A549 (cell line): ENCODE data around the gene FAM221B. TPM values are rescaled to one million over a fixed set of nuclear protein-coding genes. Genes with fewer than 3 reads are reported as not detected.

Source experiments
- ATAC-seq, 2 experiments: fragments of 200-7000 bp in 1 of 2; fragments of >200 bp in 1 of 2; cut with Nextera tagmentation in 1 of 2; cut with Tn5 transposase in 1 of 2; 3 replicates each; pipeline versions ENCODE4 v1.8.0 to v1.9.1; 2018 to 2020; ENCODE audit warnings: mild to moderate bottlenecking in 1 of 2, moderate library complexity in 1 of 2
- CTCF ChIA-PET: fragments of 300-600 bp; sonication (Branson Sonifier 250); formaldehyde crosslinking; extraction: SDS; loops from one replicate; lab custom pipeline; 2021; ENCODE audit warnings: antibody characterized with exemption, inconsistent platforms; lab: Yijun Ruan, JAX
- POLR2A ChIA-PET: fragments of 350-600 bp; formaldehyde crosslinking; extraction: SDS; loops from one replicate; lab custom pipeline; 2021; ENCODE audit warnings: antibody characterized with exemption, inconsistent platforms; lab: Yijun Ruan, JAX
- DNase-seq, 2 experiments: peaks; one replicate each; pipeline versions ENCODE4 v3.0.0 to v3.0.0-alpha.2; 2011 to 2016; ENCODE audit warnings: low read depth in 1 of 2, low spot score in 1 of 2
- FAIRE-seq: peaks from 2 replicates; lab custom pipeline; 2011; peaks lifted over from hg19 to GRCh38; lab: Jason Lieb, UNC
- H3K27ac ChIP-seq, 2 experiments: fragments of >200 bp; sonication (Bioruptor Twin); formaldehyde crosslinking; 3 replicates each; pipeline ENCODE4 v1.5.1; 2016 to 2017
- H3K4me1 ChIP-seq: fragments of >200 bp; sonication (Bioruptor Twin); formaldehyde crosslinking; 3 replicates; pipeline ENCODE4 v1.6.1; 2016
- H3K4me2 ChIP-seq: fragments of >200 bp; sonication (Bioruptor Twin); formaldehyde crosslinking; 3 replicates; pipeline ENCODE4 v1.6.1; 2016
- H3K4me3 ChIP-seq: fragments of >200 bp; sonication (Bioruptor Twin); formaldehyde crosslinking; 3 replicates; pipeline ENCODE4 v1.5.1; 2016
- H3K9me3 ChIP-seq: fragments of >200 bp; sonication (Bioruptor Twin); formaldehyde crosslinking; 3 replicates; pipeline ENCODE4 v1.6.1; 2016
- EHF ChIP-seq: fragments of 250-450 bp; sonication (Bioruptor Pico); IDR thresholded peaks from 2 replicates; pipeline ENCODE4 v1.5.0; 2020; ENCODE audit warnings: mild to moderate bottlenecking
- HOXB13 ChIP-seq: fragments of 250-450 bp; sonication (Bioruptor Pico); IDR thresholded peaks from 2 replicates; pipeline ENCODE4 v1.5.0; 2020; ENCODE audit warnings: low read depth, mild to moderate bottlenecking, moderate library complexity
- JUN ChIP-seq, 2 experiments: fragments of >200 bp; sonication (Bioruptor Twin); formaldehyde crosslinking; IDR thresholded peaks; 2 replicates in 1 of 2; 3 replicates in 1 of 2; pipeline ENCODE4 v1.6.1; 2016 to 2017
- JUNB ChIP-seq: fragments of >200 bp; sonication (Bioruptor Twin); formaldehyde crosslinking; IDR thresholded peaks from 2 replicates; pipeline ENCODE4 v1.6.1; 2016
- MAFK ChIP-seq: fragments of 450-650 bp; IDR thresholded peaks from 2 replicates; pipeline ENCODE4 v1.6.1; 2014; ENCODE audit not compliant: partially characterized antibody
- NPAS2 ChIP-seq: fragments of 250-450 bp; sonication (Bioruptor Pico); IDR thresholded peaks from 2 replicates; pipeline ENCODE4 v1.8.0; 2022; ENCODE audit warnings: mild to moderate bottlenecking, moderate library complexity, borderline replicate concordance
- PHF8 ChIP-seq: fragments of 200-600 bp; sonication (generic); IDR thresholded peaks from 2 replicates; pipeline ENCODE4 v1.6.1; 2016; ENCODE audit warnings: low read depth, mild to moderate bottlenecking, antibody characterized with exemption, moderate library complexity, borderline replicate concordance
- POLR2A ChIP-seq: IDR thresholded peaks from 2 replicates; pipeline ENCODE4 v1.6.1; 2012; ENCODE audit warnings: mild to moderate bottlenecking, low read length
- RAD21 ChIP-seq, 2 experiments: fragments of >200 bp in 1 of 2; sonication (Bioruptor Twin) in 1 of 2; formaldehyde crosslinking in 1 of 2; IDR thresholded peaks in 1 of 2; conservative IDR thresholded peaks in 1 of 2; 2 replicates in 1 of 2; 3 replicates in 1 of 2; pipeline ENCODE4 v1.6.1; 2012 to 2018; ENCODE audit warnings: inconsistent platforms in 1 of 2
- RFX5 ChIP-seq: fragments of 450-650 bp; IDR thresholded peaks from 2 replicates; pipeline ENCODE4 v1.7.1; 2014; ENCODE audit warnings: antibody characterized with exemption, mild to moderate bottlenecking, moderate library complexity
- RNF2 ChIP-seq: fragments of 200-600 bp; sonication (generic); IDR thresholded peaks from 2 replicates; pipeline ENCODE4 v1.6.1; 2016; ENCODE audit warnings: low read depth, mild to moderate bottlenecking, antibody characterized with exemption, moderate library complexity, borderline replicate concordance
- SMC3 ChIP-seq: fragments of >200 bp; sonication (Bioruptor Twin); formaldehyde crosslinking; IDR thresholded peaks from 3 replicates; pipeline ENCODE4 v1.6.1; 2018; ENCODE audit warnings: inconsistent platforms
- SREBF2 ChIP-seq: fragments of 450-650 bp; IDR thresholded peaks from 2 replicates; pipeline ENCODE4 v1.6.1; 2014; ENCODE audit warnings: mild to moderate bottlenecking, moderate library complexity
- TFCP2L1 ChIP-seq: fragments of 250-450 bp; sonication (Bioruptor Pico); IDR thresholded peaks from 2 replicates; pipeline ENCODE4 v1.5.0; 2021; ENCODE audit warnings: mild to moderate bottlenecking
- ZFP36 ChIP-seq: fragments of 450-650 bp; IDR thresholded peaks from 2 replicates; pipeline ENCODE4 v1.6.1; 2014; ENCODE audit warnings: borderline replicate concordance; ENCODE audit not compliant: partially characterized antibody
- WGBS: methylation state at CpG from one replicate; pipeline ENCODE4 v1.1.6; 2017; ENCODE audit errors: missing lambda C conversion rate; 5-methylcytosine and 5-hydroxymethylcytosine counted together
- polyA plus RNA-seq, 4 experiments: library from polyadenylated mRNA; depleted of rRNA in 3 of 4; stranded (reverse); fragments of >200 nt; fragmentation: RNase III in 1 of 4; extraction: RNeasy Plus Mini Kit Qiagen cat#74134 plus additional on column Dnase treatment in 1 of 4; gene quantifications; 2 replicates in 3 of 4; 3 replicates in 1 of 4; pipeline ENCODE4 v1.2.3, GENCODE V29; 2011 to 2017
- TF ChIP-seq, protein P1 (sequence below): IDR thresholded peaks from 2 replicates; pipeline ENCODE4 v1.6.1; 2012
- TF ChIP-seq, protein P2 (sequence below): fragments of >200 bp; sonication (Bioruptor Twin); formaldehyde crosslinking; IDR thresholded peaks from 3 replicates; pipeline ENCODE4 v1.6.1; 2016
- TF ChIP-seq, protein P3 (sequence below): IDR thresholded peaks from 2 replicates; pipeline ENCODE4 v1.6.1; 2012; ENCODE audit warnings: low read depth, borderline replicate concordance
- TF ChIP-seq, protein P4 (sequence below): fragments of >200 bp; sonication (Bioruptor Twin); formaldehyde crosslinking; IDR thresholded peaks from 2 replicates; pipeline ENCODE4 v1.6.1; 2016
- TF ChIP-seq, protein P5 (sequence below): fragments of 250-450 bp; sonication (Bioruptor Pico); IDR thresholded peaks from 2 replicates; pipeline ENCODE4 v1.5.0; 2021; ENCODE audit warnings: mild to moderate bottlenecking, moderate library complexity, borderline replicate concordance

FAM221B gene
- polyA plus RNA-seq, 2 of the 4 experiments (the other 2 are of a cell fraction): not detected

DNA sequence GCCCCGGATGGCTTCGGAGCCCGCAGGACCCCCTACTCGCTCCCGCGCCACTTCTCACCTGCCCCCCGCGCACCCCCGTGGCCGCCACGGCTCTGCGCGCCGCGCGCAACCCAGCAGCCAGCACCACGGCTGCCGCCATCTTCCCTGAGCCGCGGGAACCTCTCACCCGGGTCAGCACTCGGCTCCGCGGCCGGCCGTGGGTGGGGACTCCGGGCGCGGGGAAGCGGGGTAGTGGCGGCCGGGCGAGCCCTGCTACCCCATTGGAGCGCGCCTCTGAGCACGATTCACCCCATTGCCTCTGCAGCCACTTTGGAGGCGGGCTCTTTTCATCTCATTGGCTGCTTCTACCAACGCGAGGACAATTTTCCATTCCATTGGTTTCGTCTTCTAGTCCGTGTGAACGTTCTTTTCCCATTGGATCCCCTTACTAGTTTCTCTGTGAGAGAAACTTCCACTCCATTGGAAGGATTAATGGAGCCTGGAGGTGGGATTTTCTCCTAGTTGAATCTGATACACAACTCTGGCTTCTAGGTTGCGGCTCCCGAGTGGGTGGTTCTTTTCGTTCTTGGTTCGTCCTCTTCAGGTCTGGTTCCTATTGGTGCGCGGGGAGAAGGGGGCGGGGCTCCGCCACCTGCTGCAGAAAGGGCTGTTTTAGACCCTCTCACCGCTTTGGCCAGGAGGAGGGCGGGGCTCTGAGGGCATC is 13.5 kb downstream of the FAM221B start, which contains the start of gene HINT2:
Gene HINT2, minus strand, starts transcription at position 202 of the 703 bp plus-strand sequence. Its CDS starts 63 bp downstream, at position 139.
- ATAC-seq (peak; percentile 86 to 92), DNase-seq (peak; percentile 98), FAIRE-seq (peak; percentile 77)
- TF ChIP-seq, protein P1, sequence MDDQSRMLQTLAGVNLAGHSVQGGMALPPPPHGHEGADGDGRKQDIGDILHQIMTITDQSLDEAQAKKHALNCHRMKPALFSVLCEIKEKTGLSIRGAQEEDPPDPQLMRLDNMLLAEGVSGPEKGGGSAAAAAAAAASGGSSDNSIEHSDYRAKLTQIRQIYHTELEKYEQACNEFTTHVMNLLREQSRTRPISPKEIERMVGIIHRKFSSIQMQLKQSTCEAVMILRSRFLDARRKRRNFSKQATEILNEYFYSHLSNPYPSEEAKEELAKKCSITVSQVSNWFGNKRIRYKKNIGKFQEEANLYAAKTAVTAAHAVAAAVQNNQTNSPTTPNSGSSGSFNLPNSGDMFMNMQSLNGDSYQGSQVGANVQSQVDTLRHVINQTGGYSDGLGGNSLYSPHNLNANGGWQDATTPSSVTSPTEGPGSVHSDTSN: peak; percentile 69; the same call in 1 of the 2 replicates
- no peak for TF ChIP-seq MAFK
- TF ChIP-seq EHF: no peak
- peak; percentile 54; the same call in 1 of the 2 replicates for TF ChIP-seq RFX5
- peak; percentile 20; the same call in 1 of the 2 replicates for TF ChIP-seq SREBF2
- no peak for TF ChIP-seq NPAS2 (CRISPR knock-in tag)
- peak; percentile 8; the same call in 1 of the 2 replicates for TF ChIP-seq TFCP2L1 (CRISPR knock-in tag)
- TF ChIP-seq ZFP36: no peak
- TF ChIP-seq JUN (IDR thresholded peaks at IDR 0.05): peak in 1 of 2 experiments; percentile 93; a peak in 3 of 5 replicates
- TF ChIP-seq RAD21 (conservative IDR thresholded peaks at IDR 0.05 in 1 of 2, IDR thresholded peaks at IDR 0.05 in 1 of 2): 0 out of 5 replicates have a peak, but pooled peaks of 1 of the 2 experiments have one; percentile 2
- TF ChIP-seq, protein P2, sequence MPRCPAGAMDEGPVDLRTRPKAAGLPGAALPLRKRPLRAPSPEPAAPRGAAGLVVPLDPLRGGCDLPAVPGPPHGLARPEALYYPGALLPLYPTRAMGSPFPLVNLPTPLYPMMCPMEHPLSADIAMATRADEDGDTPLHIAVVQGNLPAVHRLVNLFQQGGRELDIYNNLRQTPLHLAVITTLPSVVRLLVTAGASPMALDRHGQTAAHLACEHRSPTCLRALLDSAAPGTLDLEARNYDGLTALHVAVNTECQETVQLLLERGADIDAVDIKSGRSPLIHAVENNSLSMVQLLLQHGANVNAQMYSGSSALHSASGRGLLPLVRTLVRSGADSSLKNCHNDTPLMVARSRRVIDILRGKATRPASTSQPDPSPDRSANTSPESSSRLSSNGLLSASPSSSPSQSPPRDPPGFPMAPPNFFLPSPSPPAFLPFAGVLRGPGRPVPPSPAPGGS: peak; percentile 92; the same call in 2 of the 3 replicates
- TF ChIP-seq HOXB13 (CRISPR knock-in tag): peak; percentile 36; the same call in 1 of the 2 replicates
- TF ChIP-seq PHF8: peak; percentile 71; the same call in 1 of the 2 replicates
- TF ChIP-seq, protein P3, sequence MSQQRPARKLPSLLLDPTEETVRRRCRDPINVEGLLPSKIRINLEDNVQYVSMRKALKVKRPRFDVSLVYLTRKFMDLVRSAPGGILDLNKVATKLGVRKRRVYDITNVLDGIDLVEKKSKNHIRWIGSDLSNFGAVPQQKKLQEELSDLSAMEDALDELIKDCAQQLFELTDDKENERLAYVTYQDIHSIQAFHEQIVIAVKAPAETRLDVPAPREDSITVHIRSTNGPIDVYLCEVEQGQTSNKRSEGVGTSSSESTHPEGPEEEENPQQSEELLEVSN: 0 out of 2 replicates have a peak, but pooled peaks have one; percentile 29
- no peak for TF ChIP-seq SMC3
- TF ChIP-seq, protein P4, sequence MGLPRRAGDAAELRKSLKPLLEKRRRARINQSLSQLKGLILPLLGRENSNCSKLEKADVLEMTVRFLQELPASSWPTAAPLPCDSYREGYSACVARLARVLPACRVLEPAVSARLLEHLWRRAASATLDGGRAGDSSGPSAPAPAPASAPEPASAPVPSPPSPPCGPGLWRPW: no peak
- TF ChIP-seq POLR2A: peak; percentile 88
- no peak for TF ChIP-seq JUNB
- TF ChIP-seq RNF2: no peak
- TF ChIP-seq, protein P5, sequence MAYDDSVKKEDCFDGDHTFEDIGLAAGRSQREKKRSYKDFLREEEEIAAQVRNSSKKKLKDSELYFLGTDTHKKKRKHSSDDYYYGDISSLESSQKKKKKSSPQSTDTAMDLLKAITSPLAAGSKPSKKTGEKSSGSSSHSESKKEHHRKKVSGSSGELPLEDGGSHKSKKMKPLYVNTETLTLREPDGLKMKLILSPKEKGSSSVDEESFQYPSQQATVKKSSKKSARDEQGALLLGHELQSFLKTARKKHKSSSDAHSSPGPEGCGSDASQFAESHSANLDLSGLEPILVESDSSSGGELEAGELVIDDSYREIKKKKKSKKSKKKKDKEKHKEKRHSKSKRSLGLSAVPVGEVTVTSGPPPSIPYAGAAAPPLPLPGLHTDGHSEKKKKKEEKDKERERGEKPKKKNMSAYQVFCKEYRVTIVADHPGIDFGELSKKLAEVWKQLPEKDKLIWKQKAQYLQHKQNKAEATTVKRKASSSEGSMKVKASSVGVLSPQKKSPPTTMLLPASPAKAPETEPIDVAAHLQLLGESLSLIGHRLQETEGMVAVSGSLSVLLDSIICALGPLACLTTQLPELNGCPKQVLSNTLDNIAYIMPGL: peak; percentile 52; the same call in 1 of the 2 replicates
- Histone ChIP-seq H3K27ac (peak within 1 kb of the TSS; percentile 94 to 96), H3K4me2 (peak within 1 kb of the TSS; percentile 92), H3K9me3 (no peaks in the 10 kb centered on the region), H3K4me3 (peak within 1 kb of the TSS; percentile 73), H3K4me1 (peaks cover 21% of the 10 kb centered on the region)
- ChIA-PET CTCF (interaction anchor here (0.7 to 7.2 kb wide), 22 partner anchors 7 to 140 kb away, joined by 3 to 68 read pairs (median 5); partner anchors contain the start of genes FAM221B, NPR2 and TMEM8B), POLR2A (interaction anchor here (0.7 to 1.6 kb wide), 12 partner anchors 11 to 376 kb away, joined by 3 to 7 read pairs (median 4); partner anchors contain the start of genes CLTA, FAM221B, GBA2 and RGP1)
- under 1% methylated on average over 20 of the region's 52 CpGs for WGBS
